ENCODE measurements around the gene OPHN1.

The OPHN1 gene

GRCh38 chrX:68433155-68433980, at the start of gene OPHN1:
TSS of gene OPHN1 (minus strand) at chrX:68433495. CDS start at chrX:68433020, 475 bp downstream.
- no peak for DNase-seq

DNA sequence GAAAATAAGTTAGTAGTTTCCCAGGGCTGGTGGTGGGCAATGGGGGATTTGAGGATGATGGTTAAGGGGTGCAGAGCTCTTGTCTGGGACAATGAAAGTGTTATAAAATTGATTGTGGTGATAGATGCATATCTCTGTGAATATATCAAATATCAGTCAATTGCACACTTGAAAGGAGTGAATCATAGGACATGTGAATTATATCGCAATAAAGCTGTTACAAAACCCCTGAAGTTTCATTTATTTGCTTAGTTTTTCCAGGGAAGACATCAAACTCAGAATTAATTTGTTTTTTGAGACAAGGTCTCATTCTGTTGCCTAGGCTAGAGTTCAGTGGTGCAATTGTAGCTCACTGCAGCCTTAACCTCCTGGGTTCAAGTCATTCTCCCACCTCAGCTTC, 47.7 kb upstream of the OPHN1 start:
- DNase-seq, result no peak

DNA sequence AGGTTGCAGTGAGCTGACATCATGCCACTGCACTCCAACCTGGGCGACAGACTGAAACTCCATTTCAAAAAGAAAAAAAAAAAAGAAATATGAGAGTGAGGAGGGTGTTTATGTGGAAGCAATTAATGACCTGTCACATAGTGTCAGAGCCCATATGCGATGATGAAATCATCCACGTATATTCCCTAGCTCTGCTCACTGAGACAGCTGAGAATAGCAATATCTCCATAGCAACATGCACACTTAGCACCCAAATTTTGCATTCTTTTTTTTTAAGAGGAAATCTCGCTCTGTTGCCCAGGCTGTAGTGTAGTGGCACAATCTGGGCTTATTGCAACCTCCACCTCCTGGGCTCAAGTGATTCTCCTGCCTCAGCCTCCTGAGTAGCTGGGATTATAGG, 31.5 kb upstream of the OPHN1 start:
- DNase-seq, result no peak

GRCh38 chrX:68463880-68464279, 30.6 kb upstream of the OPHN1 start:
- DNase-seq, result no peak

GRCh38 chrX:68462653-68463052, 29.4 kb upstream of the OPHN1 start:
- no peak for DNase-seq

DNA sequence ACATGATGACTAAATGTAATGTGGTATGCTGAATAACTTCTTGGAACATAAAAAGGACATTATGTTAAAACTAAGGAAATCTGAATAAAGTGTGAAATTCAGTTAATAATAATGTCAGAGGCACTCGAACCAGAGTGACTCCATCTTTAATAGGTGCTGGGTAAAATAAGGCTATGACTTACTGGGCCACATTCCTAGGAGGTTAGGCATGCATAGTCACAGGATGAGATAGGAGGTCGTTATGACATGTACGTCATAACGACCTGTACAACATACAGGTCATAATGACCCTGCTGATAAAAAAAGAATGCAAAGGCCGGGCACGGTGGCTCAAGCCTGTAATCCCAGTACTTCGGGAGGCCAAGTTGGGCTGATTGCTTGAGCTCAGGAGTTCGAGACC, 28.9 kb upstream of the OPHN1 start:
- no peak for DNase-seq

GRCh38 chrX:68461576-68461975, 28.3 kb upstream of the OPHN1 start:
- no peak for DNase-seq

DNA sequence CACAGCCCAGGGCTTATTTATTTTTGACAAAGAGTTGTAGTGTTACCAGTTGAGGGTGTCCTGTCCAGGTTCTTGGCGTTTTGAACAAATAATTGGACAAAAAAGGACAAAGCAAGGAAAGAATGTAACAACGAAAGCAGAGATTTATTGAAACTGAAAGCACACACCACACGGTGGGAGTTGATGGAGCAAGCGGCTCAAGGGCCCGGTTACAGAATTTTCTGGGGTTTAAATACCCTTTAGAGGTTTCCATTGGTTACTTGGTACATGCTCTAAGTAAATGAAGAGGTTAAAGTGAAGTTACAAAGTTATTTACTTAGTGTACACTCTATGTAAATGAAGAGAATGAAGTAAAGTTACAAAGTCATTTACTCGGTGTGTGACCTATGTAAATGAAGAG, 27.8 kb upstream of the OPHN1 start:
- no peak for DNase-seq

DNA sequence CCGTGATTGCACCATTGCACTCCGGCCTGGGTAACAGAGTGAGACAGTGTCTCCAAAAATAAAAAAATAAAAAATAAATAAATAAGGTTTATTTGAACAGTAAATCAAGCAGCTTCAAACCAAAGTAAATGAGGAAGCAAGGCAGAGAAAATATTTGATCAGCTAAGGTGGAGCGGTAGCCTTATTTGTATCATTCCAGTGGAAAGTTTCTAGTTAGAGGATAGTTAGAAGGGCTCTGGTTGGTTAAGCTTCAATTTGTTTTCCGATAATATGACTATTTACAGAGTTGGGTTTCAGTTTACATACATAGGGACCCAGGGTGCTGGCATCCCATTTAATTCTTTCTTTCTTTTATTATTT, 21.8 kb upstream of the OPHN1 start:
- DNase-seq, result no peak

- no peak for DNase-seq
These were observed 21.3 kb upstream of the OPHN1 start for GRCh38 chrX:68454476-68455150.

- no peak for DNase-seq
These were observed 18.4 kb upstream of the OPHN1 start for GRCh38 chrX:68451720-68452119.

GRCh38 chrX:68443155-68443868, 10.0 kb upstream of the OPHN1 start:
- DNase-seq, result no peak

DNA sequence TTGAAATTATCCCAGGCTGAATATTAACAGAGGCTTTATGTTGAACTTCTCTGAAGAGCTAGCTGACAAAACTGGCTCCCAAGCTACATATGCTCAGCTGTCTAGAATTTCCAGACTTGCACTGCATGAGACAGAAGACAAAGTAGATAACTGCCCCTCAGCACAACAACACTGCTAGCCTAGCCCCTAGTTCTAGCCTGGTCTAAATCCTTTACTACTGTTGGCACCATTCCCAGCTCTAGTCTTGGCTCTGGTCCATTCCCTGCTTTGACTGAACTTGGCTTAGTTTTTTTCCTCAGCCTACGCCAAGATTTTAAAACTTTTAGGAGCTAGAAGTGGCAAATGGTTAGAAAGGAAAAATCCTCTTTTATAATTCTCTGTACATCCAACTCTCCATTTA, 7.6 kb upstream of the OPHN1 start:
- no peak for DNase-seq

- DNase-seq, result no peak
These were observed 7.1 kb upstream of the OPHN1 start for GRCh38 chrX:68440442-68440841.

DNA sequence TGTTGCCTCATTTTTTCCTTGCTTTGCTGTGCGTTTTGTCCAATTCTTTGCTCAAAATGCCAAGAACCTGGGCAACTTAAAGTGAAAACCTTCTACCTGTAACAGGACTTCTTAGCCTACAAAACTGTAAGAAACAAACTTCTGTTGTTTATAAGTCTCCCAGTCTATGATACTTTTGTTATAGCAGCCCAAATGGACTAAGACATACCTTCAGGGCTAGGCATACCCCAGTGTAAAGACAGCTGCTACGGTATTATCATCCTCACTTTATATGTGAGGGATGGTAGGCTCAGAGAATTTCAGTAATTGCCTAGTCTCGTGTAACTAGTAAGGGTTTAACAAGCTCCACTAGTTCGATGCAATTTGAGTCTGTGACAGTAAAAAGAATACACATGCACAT, 6.0 kb upstream of the OPHN1 start:
- DNase-seq, result no peak

- no peak for DNase-seq
These were observed 5.3 kb upstream of the OPHN1 start for GRCh38 chrX:68438575-68438974.

GRCh38 chrX:68433981-68434299, 645 bp upstream of the OPHN1 start:
- DNase-seq, result no peak

GRCh38 chrX:68432648-68433047, 647 bp downstream of the OPHN1 start:
- DNase-seq, result no peak

- no peak for DNase-seq
These were observed 1.5 kb downstream of the OPHN1 start for GRCh38 chrX:68431836-68432235.

DNA sequence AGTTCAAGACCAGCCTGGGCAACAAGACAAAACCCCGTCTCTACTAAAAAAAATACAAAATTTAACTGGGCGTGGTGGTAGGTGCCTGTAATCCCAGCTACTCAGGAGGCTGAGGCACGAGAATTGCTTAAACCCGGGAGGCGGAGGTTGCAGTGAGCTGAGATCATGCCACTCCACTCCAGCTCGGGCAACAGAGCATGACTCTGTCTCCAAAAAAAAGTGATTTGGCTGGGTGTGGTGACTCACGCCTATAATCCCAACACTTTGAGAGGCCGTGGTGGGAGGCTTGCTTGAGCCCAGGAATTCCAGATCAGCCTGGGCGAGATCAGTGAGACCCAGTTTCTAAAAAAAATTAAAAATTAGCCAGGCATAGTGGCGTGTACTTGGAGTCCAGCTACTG, 4.1 kb downstream of the OPHN1 start:
- DNase-seq, result no peak

GRCh38 chrX:68428431-68428830, 4.9 kb downstream of the OPHN1 start:
- DNase-seq, result no peak

- no peak for DNase-seq
These were observed 8.6 kb downstream of the OPHN1 start for GRCh38 chrX:68424719-68425118.

DNA sequence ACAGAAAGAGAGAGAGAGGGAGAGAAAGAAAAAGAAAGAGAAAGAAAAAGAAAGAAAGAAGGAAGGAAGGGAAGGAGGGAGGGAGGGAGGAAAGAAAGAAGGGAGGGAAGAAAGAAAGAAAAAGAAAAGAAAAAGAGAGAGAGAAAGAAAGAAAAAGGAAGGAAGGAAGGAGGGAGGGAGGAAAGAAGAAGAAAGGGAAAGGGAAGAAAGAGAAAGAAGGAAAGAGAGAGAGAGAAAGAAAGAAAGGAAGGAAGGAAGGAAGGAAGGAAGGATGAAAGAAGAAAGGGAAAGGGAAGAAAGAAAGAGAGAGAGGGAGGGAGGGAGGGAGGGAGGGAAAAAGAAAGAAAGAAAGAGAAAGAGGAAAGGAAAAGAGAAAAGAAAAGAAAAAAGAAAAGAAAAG, 10.8 kb downstream of the OPHN1 start:
- DNase-seq, result no peak

DNA sequence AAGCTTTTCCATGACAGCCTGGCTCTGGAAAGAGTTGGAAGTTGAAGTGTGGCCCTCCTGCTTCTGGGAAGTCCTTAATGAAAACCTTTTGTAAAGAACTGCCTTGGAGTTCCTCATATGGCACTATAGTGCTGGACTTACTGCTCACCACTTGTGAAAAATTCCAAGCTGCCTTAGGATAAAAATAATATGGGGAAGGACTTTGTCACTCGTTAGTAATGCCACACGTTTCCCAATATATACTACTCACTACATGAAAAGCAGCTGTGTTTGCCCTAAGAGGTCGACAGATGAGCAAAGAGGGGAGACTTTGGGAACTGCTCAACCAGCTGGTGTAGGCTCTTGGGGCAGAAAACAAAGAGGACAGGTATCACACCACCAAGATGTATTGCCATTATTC, 11.7 kb downstream of the OPHN1 start:
- DNase-seq, result no peak

Data from stimulated activated CD4-positive, alpha-beta T cell treated with anti-CD3 and anti-CD28 coated beads, Interleukin-2, amount 100 ng/mL, for 48 hours (primary cell).